22Rv1 (cell line): ENCODE data around the gene CAPN11.

Experiments used
- CTCF ChIP-seq: fragments of 450-650 bp; IDR thresholded peaks from 2 replicates; pipeline ENCODE4 v1.5.1; 2017; ENCODE audit warnings: mild to moderate bottlenecking
- ZFX ChIP-seq: fragments of 450-650 bp; IDR thresholded peaks from 2 replicates; pipeline ENCODE4 v1.6.1; 2017; ENCODE audit warnings: antibody characterized with exemption, borderline replicate concordance

GRCh38 chr6:44211284-44211683 lies 52.7 kb downstream of the CAPN11 start:
- TF ChIP-seq CTCF (no peak), ZFX (no peak)
